Measurements from ENCODE around the gene MOB2. TPM values are rescaled to one million over a fixed set of nuclear protein-coding genes. Genes with fewer than 3 reads are reported as not detected.

The MOB2 gene
- total and polyA plus RNA-seq, 12 donors = 25.2 to 59.1 (median 45.2) TPM

DNA sequence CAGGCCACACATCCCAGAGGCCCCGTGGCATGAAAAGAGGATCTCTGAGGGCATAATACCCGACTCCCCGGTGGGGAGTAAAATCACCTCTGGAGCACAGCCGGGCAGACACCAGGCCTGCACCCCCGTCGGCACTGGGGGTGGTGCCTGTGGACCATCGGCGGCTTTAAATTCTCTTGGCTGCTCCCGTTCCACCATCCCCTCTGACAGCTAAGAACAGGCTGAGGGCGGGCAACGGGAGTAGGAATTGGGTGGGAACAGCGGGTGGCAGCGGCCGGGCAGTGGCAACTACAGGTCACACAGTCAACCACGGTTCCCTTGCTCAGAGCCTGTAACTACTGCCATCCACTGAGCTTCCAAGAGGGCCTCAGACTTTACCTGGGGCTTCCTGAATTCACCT, 40.2 kb upstream of the MOB2 start:
- ATAC-seq = no peak
- no peak for DNase-seq
- H3K27ac ChIP-seq = no peak overlapping the region
- no peaks in the 10 kb centered on the region for H3K9me3 ChIP-seq
- intact Hi-C loops (cut with DNase I) = loop anchor here in 1 of 10 donors (10.0 kb wide), 1 partner anchor 222 kb away; the partner anchor contains the start of gene TOLLIP
- H3K4me3 ChIP-seq = no peak overlapping the region
- 88% methylated on average over 15 of the region's 15 CpGs for WGBS, 2 donors
- H3K4me1 ChIP-seq = peaks cover 14 to 97% (median 58%) of the 10 kb centered on the region in 9 donors
- H3K27me3 ChIP-seq = no peaks in the 10 kb centered on the region
- H3K36me3 ChIP-seq = peaks cover 0 to 3% (median 0%) of the 10 kb centered on the region in 9 donors
- TF ChIP-seq, protein P1, sequence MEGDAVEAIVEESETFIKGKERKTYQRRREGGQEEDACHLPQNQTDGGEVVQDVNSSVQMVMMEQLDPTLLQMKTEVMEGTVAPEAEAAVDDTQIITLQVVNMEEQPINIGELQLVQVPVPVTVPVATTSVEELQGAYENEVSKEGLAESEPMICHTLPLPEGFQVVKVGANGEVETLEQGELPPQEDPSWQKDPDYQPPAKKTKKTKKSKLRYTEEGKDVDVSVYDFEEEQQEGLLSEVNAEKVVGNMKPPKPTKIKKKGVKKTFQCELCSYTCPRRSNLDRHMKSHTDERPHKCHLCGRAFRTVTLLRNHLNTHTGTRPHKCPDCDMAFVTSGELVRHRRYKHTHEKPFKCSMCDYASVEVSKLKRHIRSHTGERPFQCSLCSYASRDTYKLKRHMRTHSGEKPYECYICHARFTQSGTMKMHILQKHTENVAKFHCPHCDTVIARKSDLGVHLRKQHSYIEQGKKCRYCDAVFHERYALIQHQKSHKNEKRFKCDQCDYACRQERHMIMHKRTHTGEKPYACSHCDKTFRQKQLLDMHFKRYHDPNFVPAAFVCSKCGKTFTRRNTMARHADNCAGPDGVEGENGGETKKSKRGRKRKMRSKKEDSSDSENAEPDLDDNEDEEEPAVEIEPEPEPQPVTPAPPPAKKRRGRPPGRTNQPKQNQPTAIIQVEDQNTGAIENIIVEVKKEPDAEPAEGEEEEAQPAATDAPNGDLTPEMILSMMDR (IDR thresholded peaks at IDR 0.05) = no peak

DNA sequence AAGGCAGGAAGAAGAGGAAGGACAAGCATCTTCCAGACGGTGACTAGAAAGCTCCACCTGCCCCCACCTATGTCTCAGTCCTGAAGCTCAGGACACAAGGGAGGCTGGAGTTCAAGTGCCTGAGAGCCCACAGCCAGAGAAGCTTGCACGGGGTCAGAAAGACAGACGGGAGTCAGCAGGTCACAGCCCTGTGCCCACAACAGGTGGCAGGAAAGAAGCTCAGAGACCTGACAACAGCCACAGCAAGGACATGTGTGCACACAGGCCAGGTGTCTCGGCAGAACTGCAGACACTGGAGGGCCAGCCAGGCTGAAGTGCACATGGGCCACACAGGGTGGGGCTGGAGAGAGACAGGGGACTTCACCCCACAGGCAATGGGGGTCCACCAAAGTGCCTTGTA, 37.2 kb upstream of the MOB2 start:
- TF ChIP-seq, protein P1 (IDR thresholded peaks at IDR 0.05) = no peak
- WGBS, 2 donors = 60 to 62% methylated on average over 4 of the region's 4 CpGs
- Histone ChIP-seq H3K9me3 (no peaks in the 10 kb centered on the region), H3K4me1 (peaks cover 14 to 97% (median 60%) of the 10 kb centered on the region in 9 donors), H3K27ac (no peak overlapping the region), H3K36me3 (peaks cover 0 to 3% (median 0%) of the 10 kb centered on the region in 9 donors), H3K27me3 (no peaks in the 10 kb centered on the region), H3K4me3 (no peak overlapping the region)
- no peak for ATAC-seq
- intact Hi-C loops (cut with DNase I) = loop anchor here in 1 of 10 donors (10.0 kb wide), 1 partner anchor 219 kb away; the partner anchor contains the start of gene TOLLIP
- DNase-seq = no peak

DNA sequence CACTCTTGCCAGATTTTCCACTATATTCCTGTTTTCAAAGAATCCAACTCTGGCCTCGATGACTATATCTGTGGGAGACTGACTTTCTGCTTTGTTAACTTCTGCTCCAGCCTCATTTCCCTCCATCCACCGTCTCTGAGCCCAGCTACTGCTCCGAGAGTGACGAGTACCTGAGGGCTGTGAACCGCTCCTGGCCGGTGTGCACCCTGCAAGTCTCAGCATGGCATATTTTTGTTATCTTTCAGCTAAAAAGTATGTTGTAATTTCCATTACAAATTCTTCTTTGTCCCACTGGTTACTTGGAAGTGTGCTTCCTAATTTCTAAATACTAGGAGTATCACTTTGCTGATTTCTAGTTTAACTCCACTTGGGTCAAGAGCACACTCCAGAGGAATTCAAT, 36.5 kb upstream of the MOB2 start:
- Histone ChIP-seq H3K27ac (no peak overlapping the region), H3K4me1 (peaks cover 14 to 97% (median 59%) of the 10 kb centered on the region in 9 donors), H3K27me3 (no peaks in the 10 kb centered on the region), H3K9me3 (no peaks in the 10 kb centered on the region), H3K36me3 (peaks cover 0 to 3% (median 0%) of the 10 kb centered on the region in 9 donors), H3K4me3 (no peak overlapping the region)
- TF ChIP-seq, protein P1 (IDR thresholded peaks at IDR 0.05) = no peak
- WGBS, 2 donors = 79 to 81% methylated on average over 6 of the region's 6 CpGs
- ATAC-seq = no peak
- intact Hi-C loops (cut with DNase I) = loop anchor here in 1 of 10 donors (10.0 kb wide), 1 partner anchor 218 kb away; the partner anchor contains the start of gene TOLLIP
- no peak for DNase-seq

DNA sequence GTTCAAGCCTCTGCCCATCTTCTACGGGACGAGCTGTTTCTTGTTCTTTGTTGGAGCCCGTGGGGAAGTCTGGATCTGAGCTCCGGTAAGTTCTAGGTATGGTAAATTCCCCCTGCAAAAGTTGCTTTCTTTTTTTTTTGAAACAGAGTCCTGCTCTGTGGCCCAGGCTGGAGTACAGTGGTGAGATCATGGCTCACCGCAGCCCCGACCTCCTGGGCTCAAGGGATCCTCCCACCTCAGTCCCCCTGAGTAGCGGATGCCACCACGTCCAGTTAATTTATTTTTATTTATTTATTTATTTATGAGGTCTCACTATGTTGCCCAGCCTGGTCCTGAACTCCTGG, 35.5 kb upstream of the MOB2 start:
- Histone ChIP-seq H3K27me3 (no peaks in the 10 kb centered on the region), H3K36me3 (peaks cover 0 to 3% (median 0%) of the 10 kb centered on the region in 9 donors), H3K27ac (no peak overlapping the region), H3K4me3 (no peak overlapping the region), H3K9me3 (no peaks in the 10 kb centered on the region), H3K4me1 (peaks cover 14 to 97% (median 59%) of the 10 kb centered on the region in 9 donors)
- TF ChIP-seq, protein P1 (IDR thresholded peaks at IDR 0.05) = no peak
- DNase-seq = no peak
- ATAC-seq = no peak
- intact Hi-C loops (cut with DNase I) = loop anchor here in 1 of 10 donors (10.0 kb wide), 1 partner anchor 217 kb away; the partner anchor contains the start of gene TOLLIP
- WGBS, 2 donors = 95 to 96% methylated on average over 8 of the region's 8 CpGs

All from heart right ventricle (tissue), 16 donors.